Globus pallidus (tissue), 1 donor: ENCODE data around the gene DKK1.

ENCODE experiments used
- DNase-seq: peaks from one replicate; pipeline ENCODE4 v3.0.0-alpha.2; 2015; ENCODE audit warnings: low spot score

Gene DKK1, protein sequence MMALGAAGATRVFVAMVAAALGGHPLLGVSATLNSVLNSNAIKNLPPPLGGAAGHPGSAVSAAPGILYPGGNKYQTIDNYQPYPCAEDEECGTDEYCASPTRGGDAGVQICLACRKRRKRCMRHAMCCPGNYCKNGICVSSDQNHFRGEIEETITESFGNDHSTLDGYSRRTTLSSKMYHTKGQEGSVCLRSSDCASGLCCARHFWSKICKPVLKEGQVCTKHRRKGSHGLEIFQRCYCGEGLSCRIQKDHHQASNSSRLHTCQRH

DNA sequence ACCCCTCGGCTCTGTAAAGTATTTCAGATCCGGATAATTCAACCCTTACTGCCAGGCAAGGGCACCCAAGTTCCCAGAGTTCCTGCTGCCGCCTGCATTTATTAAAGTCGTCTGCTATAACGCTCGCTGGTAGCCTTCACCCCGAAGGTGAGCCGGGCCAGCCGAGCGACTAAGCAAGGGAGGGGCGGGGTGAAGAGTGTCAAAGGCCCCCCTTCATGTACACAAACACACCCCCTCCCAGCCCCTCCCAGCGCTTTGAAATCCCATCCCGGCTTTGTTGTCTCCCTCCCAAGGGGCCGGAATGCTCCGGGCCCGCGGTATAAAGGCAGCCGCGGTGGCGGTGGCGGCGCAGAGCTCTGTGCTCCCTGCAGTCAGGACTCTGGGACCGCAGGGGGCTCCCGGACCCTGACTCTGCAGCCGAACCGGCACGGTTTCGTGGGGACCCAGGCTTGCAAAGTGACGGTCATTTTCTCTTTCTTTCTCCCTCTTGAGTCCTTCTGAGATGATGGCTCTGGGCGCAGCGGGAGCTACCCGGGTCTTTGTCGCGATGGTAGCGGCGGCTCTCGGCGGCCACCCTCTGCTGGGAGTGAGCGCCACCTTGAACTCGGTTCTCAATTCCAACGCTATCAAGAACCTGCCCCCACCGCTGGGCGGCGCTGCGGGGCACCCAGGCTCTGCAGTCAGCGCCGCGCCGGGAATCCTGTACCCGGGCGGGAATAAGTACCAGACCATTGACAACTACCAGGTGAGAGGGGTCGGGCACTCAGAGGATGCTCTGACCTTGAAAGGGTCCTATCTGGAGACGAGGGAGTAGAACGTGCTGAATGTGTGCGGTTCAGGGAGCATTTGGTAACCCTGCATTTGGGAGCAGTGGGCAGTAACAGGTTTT is at the start of gene DKK1:
Gene DKK1, plus strand, starts transcription at position 349 of the 889 bp plus-strand sequence. Its CDS starts 154 bp downstream, at position 503.
- peak; percentile 38 for DNase-seq

- DNase-seq = no peak
These were observed 48.8 kb upstream of the DKK1 start for GRCh38 chr10:52265131-52265926.

DNA sequence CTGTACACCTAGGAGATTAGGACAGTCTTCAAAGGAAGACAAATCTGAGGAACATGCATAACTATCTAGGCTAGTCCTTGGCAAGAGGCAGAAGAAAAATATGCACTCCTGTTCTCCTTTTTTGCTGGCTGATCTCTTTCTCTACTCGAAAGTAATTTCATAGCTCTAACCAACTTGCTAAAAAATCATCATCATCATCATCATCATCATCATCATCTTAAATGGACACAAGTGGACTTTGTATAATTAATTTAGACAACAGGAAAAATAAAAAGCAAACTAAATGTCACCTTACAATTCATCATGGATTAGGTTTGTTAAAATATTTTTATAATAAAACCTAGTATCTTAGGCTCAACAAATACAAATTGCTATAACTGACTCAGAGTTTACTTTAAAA is 47.2 kb upstream of the DKK1 start:
- no peak for DNase-seq

DNA sequence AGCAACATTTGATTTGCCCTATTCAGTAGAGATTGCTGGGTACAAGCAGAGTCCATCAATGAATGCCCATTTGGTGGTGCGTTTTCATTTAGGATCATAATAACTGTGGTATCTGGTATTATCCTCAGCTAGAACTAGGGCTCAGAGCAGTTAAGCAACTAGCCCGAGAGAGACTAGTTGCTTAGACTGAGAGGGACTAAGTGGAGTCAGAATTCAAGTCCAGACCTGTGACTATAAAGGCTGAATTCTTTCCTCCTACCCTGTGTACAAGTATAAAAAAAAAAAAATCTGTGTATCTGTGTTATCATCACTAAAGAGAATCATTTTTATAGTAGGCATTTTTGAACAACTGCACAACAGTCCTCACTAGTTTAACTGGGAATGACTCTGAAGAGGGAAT is 45.3 kb upstream of the DKK1 start:
- no peak for DNase-seq

DNA sequence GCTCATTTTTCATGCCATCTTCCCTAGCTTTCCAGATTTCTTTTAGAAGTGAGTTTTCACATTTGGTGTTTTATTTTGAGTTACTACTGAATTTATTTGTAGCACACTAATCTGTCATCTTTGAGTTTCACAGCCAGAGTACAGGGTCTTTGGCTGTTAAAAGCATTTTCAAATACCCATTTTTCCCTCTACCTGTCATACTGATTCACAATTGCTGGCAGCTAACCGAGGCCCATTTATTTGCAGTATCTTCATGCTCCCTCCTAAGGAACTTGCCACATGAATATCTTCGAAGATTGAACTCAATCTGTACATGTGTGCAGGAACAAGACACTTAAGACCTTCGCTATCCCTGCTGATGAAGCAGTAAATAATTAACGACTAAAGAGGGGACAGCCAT is 44.8 kb upstream of the DKK1 start:
- DNase-seq = no peak

DNA sequence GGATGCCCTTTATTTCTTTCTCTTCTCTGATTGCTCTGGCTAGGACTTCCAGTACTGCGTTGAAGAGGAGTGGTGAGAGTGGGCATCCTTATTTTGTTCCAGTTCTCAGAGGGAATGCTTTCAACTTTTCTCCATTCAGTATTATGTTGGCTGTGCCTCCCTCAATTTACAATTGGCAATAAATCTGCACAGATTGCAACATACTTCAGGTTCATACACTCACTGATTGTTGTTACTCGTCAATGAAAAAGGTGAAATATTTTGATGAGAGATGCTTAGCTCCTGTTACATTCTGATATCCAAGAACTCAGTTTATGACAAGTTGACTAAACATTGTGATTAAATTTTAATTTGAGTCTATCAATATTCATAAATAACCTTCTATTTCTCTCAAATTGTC is 37.9 kb upstream of the DKK1 start:
- no peak for DNase-seq

GRCh38 chr10:52276986-52277385 is 37.1 kb upstream of the DKK1 start:
- no peak for DNase-seq

DNA sequence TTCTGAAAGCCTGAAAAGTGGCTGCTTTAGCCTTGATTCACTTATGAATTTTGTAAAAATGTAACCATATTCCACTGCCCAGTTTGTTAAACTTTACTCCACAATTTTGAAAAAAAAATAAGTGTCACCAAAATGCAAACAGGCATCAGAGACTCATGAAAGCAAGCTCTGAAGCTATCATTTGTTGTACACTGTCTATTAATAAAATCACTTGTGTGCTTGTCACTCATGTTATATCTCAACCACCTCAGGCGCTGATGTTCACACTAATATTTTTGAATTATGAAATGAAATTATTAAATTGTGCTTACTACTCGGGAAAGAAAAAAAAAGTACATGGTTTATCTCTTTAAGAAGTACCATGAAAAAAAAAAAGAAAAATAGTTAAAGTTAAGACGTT is 34.5 kb upstream of the DKK1 start:
- no peak for DNase-seq

DNA sequence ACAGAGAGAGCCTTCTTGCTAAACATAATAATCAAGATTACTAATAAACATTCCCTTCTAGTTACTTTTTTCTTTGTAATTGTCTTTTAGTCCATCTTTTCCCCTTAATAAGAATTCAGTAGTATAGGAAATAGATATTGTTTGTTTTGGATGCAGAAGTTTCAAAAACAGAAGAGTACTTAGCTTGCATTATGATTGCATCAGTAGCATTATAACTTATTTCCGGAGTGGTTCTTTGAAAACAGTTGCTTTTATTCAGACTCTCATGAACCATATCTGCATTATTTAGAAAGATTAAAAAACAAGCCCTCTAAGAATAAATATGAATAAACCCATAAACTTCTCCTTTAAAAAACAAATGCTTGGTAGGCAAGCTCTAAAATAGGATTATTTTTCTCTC is 34.0 kb upstream of the DKK1 start:
- DNase-seq = no peak

GRCh38 chr10:52283174-52283573 is 30.9 kb upstream of the DKK1 start:
- DNase-seq = no peak

DNA sequence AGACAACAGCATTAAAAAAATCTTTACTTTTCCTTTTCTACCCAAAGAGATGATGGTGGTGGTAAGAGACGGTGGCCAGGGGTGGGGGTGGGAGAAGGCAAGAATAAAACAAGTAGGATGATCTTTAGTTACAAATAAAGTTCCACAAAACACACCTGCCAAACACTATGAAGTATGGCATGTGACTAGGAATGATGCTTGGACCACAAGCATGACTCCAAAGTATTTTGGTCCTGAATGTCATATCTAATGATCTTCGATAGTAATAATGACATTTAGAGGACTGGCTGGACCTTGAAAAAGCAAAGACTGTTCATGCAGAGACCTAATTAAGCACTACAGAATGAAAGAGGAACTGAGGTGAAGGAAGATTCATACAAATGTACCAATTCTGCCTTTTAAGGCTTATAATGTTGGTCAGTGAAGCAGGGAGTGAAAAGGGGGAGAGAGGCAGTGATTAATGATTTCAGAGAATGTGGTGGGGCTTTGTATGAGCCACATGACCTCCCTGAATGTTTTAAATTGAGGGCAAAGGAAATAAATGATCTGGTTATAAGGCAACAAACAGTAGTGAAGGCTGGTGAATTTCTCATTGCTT is 29.6 kb upstream of the DKK1 start:
- DNase-seq = no peak

- no peak for DNase-seq
These were observed 26.2 kb upstream of the DKK1 start for GRCh38 chr10:52287866-52288265.

GRCh38 chr10:52297747-52298146 is 16.3 kb upstream of the DKK1 start:
- DNase-seq = no peak

GRCh38 chr10:52300599-52301277 is 13.3 kb upstream of the DKK1 start:
- no peak for DNase-seq

DNA sequence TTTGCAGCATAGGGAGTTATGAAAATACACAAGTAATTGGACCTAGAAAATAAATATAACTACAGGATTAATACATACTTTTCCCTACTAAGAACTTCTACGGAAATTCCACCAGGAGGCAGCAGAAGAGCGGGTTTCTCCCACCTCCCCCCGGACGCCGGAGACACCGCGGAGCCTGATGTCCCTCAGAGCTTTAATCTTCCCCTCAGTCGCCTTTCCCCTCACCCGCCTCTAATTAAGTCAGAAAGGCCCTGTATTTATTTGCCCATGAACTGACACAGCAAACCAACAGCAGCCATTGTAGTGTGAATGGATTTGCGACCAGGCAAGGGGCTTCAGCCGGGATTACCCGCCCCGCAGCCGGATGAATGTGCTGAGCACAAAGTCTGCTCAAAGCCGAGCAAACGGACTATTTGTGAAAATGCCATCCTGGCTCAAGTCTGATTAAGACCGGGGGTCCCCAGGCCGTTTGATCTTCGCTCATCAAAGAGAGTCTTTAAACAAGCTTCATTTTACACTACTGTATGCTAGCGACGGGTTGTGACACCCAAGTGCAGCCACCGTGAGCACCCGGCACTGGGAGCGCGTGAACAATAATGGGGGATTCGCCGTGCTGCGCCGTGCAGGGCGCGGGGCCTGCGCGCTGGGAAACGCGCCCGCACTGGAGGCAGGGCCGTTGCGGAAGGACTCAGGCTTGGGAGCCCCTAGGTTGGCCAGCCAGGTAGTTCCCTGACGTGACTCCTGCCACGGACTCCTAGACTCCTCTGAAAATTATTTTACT is 5.6 kb upstream of the DKK1 start:
- peak; percentile 70 for DNase-seq

DNA sequence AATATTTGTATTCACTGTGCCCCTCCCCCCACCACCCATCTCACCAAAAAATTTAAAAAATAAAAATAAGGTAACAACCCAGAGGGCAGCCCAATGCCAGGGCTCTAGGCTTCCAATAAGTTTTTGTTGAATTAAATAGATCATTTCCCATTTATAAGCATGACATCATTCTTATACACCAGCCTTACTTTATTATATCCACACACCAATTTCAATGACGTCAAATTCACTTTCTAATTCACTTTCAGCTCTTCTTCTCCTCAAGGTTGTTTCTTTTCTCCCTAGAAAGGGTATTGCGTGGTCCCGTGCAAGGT is 1.2 kb upstream of the DKK1 start:
- DNase-seq = no peak

DNA sequence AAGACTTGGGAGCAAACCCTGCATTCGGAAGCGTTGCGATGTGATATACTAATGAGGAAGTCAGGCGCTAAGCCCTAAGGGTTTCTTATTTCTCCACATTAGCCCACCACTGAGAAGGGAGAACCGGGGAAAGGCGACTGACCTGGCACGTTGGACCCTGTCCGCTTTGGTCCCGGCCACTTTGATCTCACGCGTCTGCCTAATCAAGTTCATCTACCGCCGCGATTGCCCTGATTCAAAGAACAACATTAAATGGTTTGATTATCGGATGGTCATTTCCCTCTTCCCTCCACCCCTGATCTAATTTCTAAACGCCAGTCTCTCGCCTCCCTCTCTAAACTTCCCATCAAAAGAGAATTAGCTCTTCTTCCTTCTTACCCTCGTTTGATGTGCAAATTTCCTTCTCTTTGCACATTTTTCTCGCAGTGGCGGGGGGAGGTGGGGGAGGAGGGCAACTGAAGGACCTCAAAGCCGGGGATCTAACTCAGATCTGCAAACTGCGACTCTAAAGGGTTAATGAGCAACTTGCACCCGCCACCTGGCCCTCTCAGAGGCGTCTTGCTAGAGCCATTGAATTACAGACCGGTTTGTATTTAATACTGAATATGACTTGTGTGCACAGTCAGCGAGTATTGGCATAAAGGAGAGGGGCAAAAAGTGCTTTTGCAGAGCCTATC is 687 bp upstream of the DKK1 start:
- DNase-seq = no peak

GRCh38 chr10:52314822-52315552 is 906 bp downstream of the DKK1 start:
- no peak for DNase-seq

DNA sequence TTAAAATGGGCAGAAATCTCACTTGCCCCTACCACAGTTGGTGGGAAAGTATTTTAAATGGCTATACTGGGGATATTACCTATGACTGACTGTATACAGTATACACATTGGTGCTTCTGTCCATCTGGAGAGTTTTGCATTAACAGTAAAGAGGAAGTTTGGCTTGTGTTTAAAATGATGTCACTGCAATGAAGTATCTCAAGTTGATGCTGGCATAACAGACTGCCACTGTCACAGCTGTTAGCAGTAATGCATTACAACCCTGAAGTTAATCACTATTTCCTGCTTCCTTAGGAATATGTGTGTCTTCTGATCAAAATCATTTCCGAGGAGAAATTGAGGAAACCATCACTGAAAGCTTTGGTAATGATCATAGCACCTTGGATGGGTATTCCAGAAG is 1.9 kb downstream of the DKK1 start:
- DNase-seq = no peak

DNA sequence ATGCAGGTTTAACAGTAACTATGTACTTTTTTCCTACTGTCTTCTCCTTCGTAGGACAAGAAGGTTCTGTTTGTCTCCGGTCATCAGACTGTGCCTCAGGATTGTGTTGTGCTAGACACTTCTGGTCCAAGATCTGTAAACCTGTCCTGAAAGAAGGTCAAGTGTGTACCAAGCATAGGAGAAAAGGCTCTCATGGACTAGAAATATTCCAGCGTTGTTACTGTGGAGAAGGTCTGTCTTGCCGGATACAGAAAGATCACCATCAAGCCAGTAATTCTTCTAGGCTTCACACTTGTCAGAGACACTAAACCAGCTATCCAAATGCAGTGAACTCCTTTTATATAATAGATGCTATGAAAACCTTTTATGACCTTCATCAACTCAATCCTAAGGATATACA is 2.4 kb downstream of the DKK1 start:
- no peak for DNase-seq
